ENCODE measurements around the gene GTF3C1. TPM values are rescaled to one million over a fixed set of nuclear protein-coding genes. Genes with fewer than 3 reads are reported as not detected.

Gene GTF3C1
- total RNA-seq, 2 experiments from 2014 or later, result 43.6 to 44.5 TPM

- Histone ChIP-seq H3K9me3 (ENCODE audit: control insufficient read depth in 1 of 2, insufficient read depth in 1 of 2, low read length in 2 of 2) (no peaks in the 10 kb centered on the region), H3K27ac (ENCODE audit: low read depth in 1 of 2, low read length in 2 of 2) (no peak overlapping the region), H3K27me3 (ENCODE audit: control insufficient read depth in 1 of 2, insufficient read depth in 2 of 2, low read length in 2 of 2) (no peaks in the 10 kb centered on the region), H3K36me3 (ENCODE audit: insufficient read depth, low read length) (peaks cover 82% of the 10 kb centered on the region), H3K4me3 (ENCODE audit: low read length) (no peak overlapping the region), H3K4me1 (ENCODE audit: insufficient read depth, low read length) (no peaks in the 10 kb centered on the region)
- Mint-ChIP-seq H3K36me3 (ENCODE audit: low read depth) (peaks cover 96% of the 10 kb centered on the region), H3K4me1 (ENCODE audit: low read depth) (peaks cover 12% of the 10 kb centered on the region), H3K27ac (no peak overlapping the region), H3K9me3 (no peaks in the 10 kb centered on the region), H3K27me3 (no peaks in the 10 kb centered on the region), H3K4me3 (no peak overlapping the region)
- no peak for TF ChIP-seq CTCF (IDR thresholded peaks at IDR 0.05)
- DNase-seq, result no peak
- ChIA-PET POLR2A (no interaction called here), CTCF (no interaction called here)
- no peak for ATAC-seq (ENCODE audit: poor library complexity)
- intact Hi-C loops (cut with DNase I, micrococcal nuclease), result no loop called here
These were observed 78.9 kb downstream of the GTF3C1 start for GRCh38 chr16:27470567-27471431.

GRCh38 chr16:27468941-27469531 lies 80.7 kb downstream of the GTF3C1 start:
- Histone ChIP-seq H3K27me3 (ENCODE audit: control insufficient read depth in 1 of 2, insufficient read depth in 2 of 2, low read length in 2 of 2) (no peaks in the 10 kb centered on the region), H3K4me3 (ENCODE audit: low read length) (no peak overlapping the region), H3K9me3 (ENCODE audit: control insufficient read depth in 1 of 2, insufficient read depth in 1 of 2, low read length in 2 of 2) (no peaks in the 10 kb centered on the region), H3K36me3 (ENCODE audit: insufficient read depth, low read length) (peaks cover 81% of the 10 kb centered on the region), H3K27ac (ENCODE audit: low read depth in 1 of 2, low read length in 2 of 2) (no peak overlapping the region), H3K4me1 (ENCODE audit: insufficient read depth, low read length) (peaks cover 17% of the 10 kb centered on the region)
- TF ChIP-seq CTCF (IDR thresholded peaks at IDR 0.05), result no peak
- H3K36me3 Mint-ChIP-seq (ENCODE audit: low read depth), result peaks cover 88% of the 10 kb centered on the region
- no peaks in the 10 kb centered on the region for H3K9me3 Mint-ChIP-seq
- POLR2A ChIA-PET, result no interaction called here
- ATAC-seq (ENCODE audit: poor library complexity) (no peak), DNase-seq (no peak)
- no peaks in the 10 kb centered on the region for H3K27me3 Mint-ChIP-seq
- intact Hi-C loops (cut with DNase I, micrococcal nuclease), result no loop called here
- no peak overlapping the region for H3K27ac Mint-ChIP-seq
- H3K4me1 Mint-ChIP-seq (ENCODE audit: low read depth), result peaks cover 21% of the 10 kb centered on the region
- CTCF ChIA-PET, result no interaction called here
- no peak overlapping the region for H3K4me3 Mint-ChIP-seq

GRCh38 chr16:27465483-27465879 lies 84.2 kb downstream of the GTF3C1 start:
- H3K4me3 Mint-ChIP-seq, result peak overlapping the region; percentile 3
- intact Hi-C loops (cut with DNase I, micrococcal nuclease), result no loop called here
- Histone ChIP-seq H3K36me3 (ENCODE audit: insufficient read depth, low read length) (peaks cover 78% of the 10 kb centered on the region), H3K4me3 (ENCODE audit: low read length) (no peak overlapping the region), H3K9me3 (ENCODE audit: control insufficient read depth in 1 of 2, insufficient read depth in 1 of 2, low read length in 2 of 2) (no peaks in the 10 kb centered on the region), H3K27me3 (ENCODE audit: control insufficient read depth in 1 of 2, insufficient read depth in 2 of 2, low read length in 2 of 2) (no peaks in the 10 kb centered on the region), H3K27ac (ENCODE audit: low read depth in 1 of 2, low read length in 2 of 2) (no peak overlapping the region), H3K4me1 (ENCODE audit: insufficient read depth, low read length) (peaks cover 51% of the 10 kb centered on the region)
- H3K27me3 Mint-ChIP-seq, result no peaks in the 10 kb centered on the region
- CTCF ChIA-PET, result no interaction called here
- DNase-seq (no peak), ATAC-seq (ENCODE audit: poor library complexity) (no peak)
- no peaks in the 10 kb centered on the region for H3K9me3 Mint-ChIP-seq
- TF ChIP-seq CTCF (IDR thresholded peaks at IDR 0.05), result no peak
- peak overlapping the region; percentile 68 for H3K27ac Mint-ChIP-seq
- H3K4me1 Mint-ChIP-seq (ENCODE audit: low read depth), result peaks cover 30% of the 10 kb centered on the region
- POLR2A ChIA-PET, result interaction anchor here (1.5 kb wide), 1 partner anchor 262 kb away, joined by 4 read pairs; the partner anchor contains the start of gene KDM8
- H3K36me3 Mint-ChIP-seq (ENCODE audit: low read depth), result peaks cover 76% of the 10 kb centered on the region
